GM19372 (cell line): ENCODE results near the gene PRCD.
"Not testable (repeated sequence)": the region's sequence is repeated elsewhere in the genome, so short reads cannot be mapped to it uniquely, and the experiment has no call there.

Experiments
- ATAC-seq: cut with Tn5 transposase; IDR thresholded peaks from one replicate; pipeline ENCODE4 v1.9.1; 2021; ENCODE audit warnings: mild to moderate bottlenecking, low read depth, moderate library complexity; ENCODE audit not compliant: unreplicated experiment

The PRCD gene

GRCh38 chr17:76502341-76503211 is 37.3 kb upstream of the PRCD start:
- ATAC-seq: no peak

GRCh38 chr17:76504117-76504516 is 35.7 kb upstream of the PRCD start:
- ATAC-seq: no peak

GRCh38 chr17:76506408-76507345 is 33.2 kb upstream of the PRCD start:
- no peak for ATAC-seq

GRCh38 chr17:76508472-76509063 is 31.3 kb upstream of the PRCD start:
- ATAC-seq: not testable (repeated sequence)

- no peak for ATAC-seq
Measured at GRCh38 chr17:76510831-76511244, 29.0 kb upstream of the PRCD start.

- ATAC-seq: no peak
Measured at GRCh38 chr17:76511668-76512365, 28.0 kb upstream of the PRCD start.

- no peak for ATAC-seq
Measured at GRCh38 chr17:76512366-76513305, 27.2 kb upstream of the PRCD start.

GRCh38 chr17:76513306-76513692 is 26.5 kb upstream of the PRCD start:
- no peak for ATAC-seq

- ATAC-seq: not testable (repeated sequence)
Measured at GRCh38 chr17:76514355-76514754, 25.5 kb upstream of the PRCD start.

- ATAC-seq: peak; percentile 50
Measured at GRCh38 chr17:76515274-76515949, 24.4 kb upstream of the PRCD start.

GRCh38 chr17:76517638-76518038 is 22.2 kb upstream of the PRCD start:
- no peak for ATAC-seq

- ATAC-seq: no peak
Measured at GRCh38 chr17:76519048-76519966, 20.5 kb upstream of the PRCD start.

- no peak for ATAC-seq
Measured at GRCh38 chr17:76521262-76521661, 18.6 kb upstream of the PRCD start.

- ATAC-seq: not testable (repeated sequence)
Measured at GRCh38 chr17:76521683-76522082, 18.2 kb upstream of the PRCD start.

GRCh38 chr17:76523084-76524037 is 16.5 kb upstream of the PRCD start:
- no peak for ATAC-seq
